Memory B cell (primary cell): Measurements from ENCODE around the gene PGLYRP3.

Experiments
- ATAC-seq: fragments of 150-1000 bp; cut with Tn5 transposase; 2 replicates; pipeline ENCODE4 v1.10.0; 2021; ENCODE audit warnings: low read depth, mild to moderate bottlenecking, moderate library complexity
- DNase-seq, 2 donors: peaks; one replicate each; pipeline ENCODE4 v3.0.0; 2022; ENCODE audit warnings: low spot score in 2 of 2
- H3K27ac Mint-ChIP-seq: one replicate; pipeline ENCODE4 v1.8.0; 2022; ENCODE audit warnings: mild to moderate bottlenecking, moderate library complexity, mixed read lengths
- H3K27me3 Mint-ChIP-seq: one replicate; pipeline ENCODE4 v1.8.0; 2022; ENCODE audit warnings: mixed read lengths
- H3K36me3 Mint-ChIP-seq: one replicate; pipeline ENCODE4 v1.8.0; 2022; ENCODE audit warnings: mild to moderate bottlenecking, mixed read lengths
- H3K4me1 Mint-ChIP-seq: one replicate; pipeline ENCODE4 v1.8.0; 2022; ENCODE audit warnings: mixed read lengths
- H3K4me3 Mint-ChIP-seq: one replicate; pipeline ENCODE4 v1.8.0; 2022; ENCODE audit warnings: mild to moderate bottlenecking, moderate library complexity, mixed read lengths
- H3K9me3 Mint-ChIP-seq: one replicate; pipeline ENCODE4 v1.8.0; 2022; ENCODE audit warnings: mixed read lengths

The PGLYRP3 gene

GRCh38 chr1:153310526-153310925, 2.2 kb downstream of the PGLYRP3 start:
- ATAC-seq (no peak), DNase-seq (no peak)
- Mint-ChIP-seq H3K36me3 (no peaks in the 10 kb centered on the region), H3K27ac (no peak overlapping the region), H3K9me3 (no peaks in the 10 kb centered on the region), H3K4me1 (no peaks in the 10 kb centered on the region), H3K4me3 (no peak overlapping the region), H3K27me3 (peaks cover 19% of the 10 kb centered on the region)

GRCh38 chr1:153309441-153309840, 3.3 kb downstream of the PGLYRP3 start:
- no peaks in the 10 kb centered on the region for H3K36me3 Mint-ChIP-seq

GRCh38 chr1:153308540-153308939, 4.2 kb downstream of the PGLYRP3 start:
- ATAC-seq, result no peak

More at GRCh38 chr1:153309441-153309840, 3.3 kb downstream of the PGLYRP3 start:
- H3K27ac Mint-ChIP-seq, result no peak overlapping the region
- H3K4me1 Mint-ChIP-seq, result no peaks in the 10 kb centered on the region
- H3K27me3 Mint-ChIP-seq, result peaks cover 22% of the 10 kb centered on the region
- H3K4me3 Mint-ChIP-seq, result no peak overlapping the region
- DNase-seq (no peak), ATAC-seq (no peak)
- H3K9me3 Mint-ChIP-seq, result no peaks in the 10 kb centered on the region

GRCh38 chr1:153307221-153307600, 5.5 kb downstream of the PGLYRP3 start:
- Mint-ChIP-seq H3K4me3 (no peak overlapping the region), H3K27me3 (peaks cover 18% of the 10 kb centered on the region), H3K4me1 (no peaks in the 10 kb centered on the region), H3K36me3 (no peaks in the 10 kb centered on the region), H3K27ac (no peak overlapping the region), H3K9me3 (no peaks in the 10 kb centered on the region)
- ATAC-seq, result no peak
- no peak for DNase-seq

More at GRCh38 chr1:153308540-153308939, 4.2 kb downstream of the PGLYRP3 start:
- Mint-ChIP-seq H3K9me3 (no peaks in the 10 kb centered on the region), H3K36me3 (no peaks in the 10 kb centered on the region), H3K4me1 (no peaks in the 10 kb centered on the region), H3K4me3 (no peak overlapping the region), H3K27ac (no peak overlapping the region), H3K27me3 (peaks cover 23% of the 10 kb centered on the region)
- DNase-seq, result no peak

- H3K27ac Mint-ChIP-seq, result no peak overlapping the region
- DNase-seq (no peak), ATAC-seq (no peak)
- H3K36me3 Mint-ChIP-seq, result no peaks in the 10 kb centered on the region
- H3K4me3 Mint-ChIP-seq, result no peak overlapping the region
- H3K27me3 Mint-ChIP-seq, result peaks cover 18% of the 10 kb centered on the region
- no peaks in the 10 kb centered on the region for H3K4me1 Mint-ChIP-seq
- H3K9me3 Mint-ChIP-seq, result no peaks in the 10 kb centered on the region
Observed at GRCh38 chr1:153306303-153307220, 6.2 kb downstream of the PGLYRP3 start.

- Mint-ChIP-seq H3K9me3 (no peaks in the 10 kb centered on the region), H3K36me3 (no peaks in the 10 kb centered on the region), H3K4me1 (no peaks in the 10 kb centered on the region), H3K27me3 (peaks cover 18% of the 10 kb centered on the region), H3K27ac (no peak overlapping the region), H3K4me3 (no peak overlapping the region)
- no peak for ATAC-seq
- DNase-seq, result no peak
Observed at GRCh38 chr1:153305682-153306081, 7.1 kb downstream of the PGLYRP3 start.

GRCh38 chr1:153302308-153302707, 10.4 kb downstream of the PGLYRP3 start:
- DNase-seq, result no peak
- Mint-ChIP-seq H3K9me3 (no peaks in the 10 kb centered on the region), H3K27ac (no peak overlapping the region), H3K4me3 (no peak overlapping the region), H3K27me3 (peaks cover 8% of the 10 kb centered on the region), H3K4me1 (peaks cover 3% of the 10 kb centered on the region), H3K36me3 (peaks cover under 1% of the 10 kb centered on the region)
- ATAC-seq, result no peak

GRCh38 chr1:153293851-153294250, 18.9 kb downstream of the PGLYRP3 start:
- ATAC-seq (peak; percentile 54), DNase-seq (no peak)
- peaks cover 36% of the 10 kb centered on the region for H3K4me1 Mint-ChIP-seq
- peak overlapping the region; percentile 32 for H3K4me3 Mint-ChIP-seq
- peaks cover 2% of the 10 kb centered on the region for H3K36me3 Mint-ChIP-seq
- no peaks in the 10 kb centered on the region for H3K9me3 Mint-ChIP-seq
- peaks cover 8% of the 10 kb centered on the region for H3K27me3 Mint-ChIP-seq
- H3K27ac Mint-ChIP-seq, result no peak overlapping the region

GRCh38 chr1:153293480-153293775, 19.3 kb downstream of the PGLYRP3 start:
- no peaks in the 10 kb centered on the region for H3K9me3 Mint-ChIP-seq
- H3K4me1 Mint-ChIP-seq, result peaks cover 36% of the 10 kb centered on the region
- DNase-seq (no peak), ATAC-seq (no peak)
- peaks cover 9% of the 10 kb centered on the region for H3K27me3 Mint-ChIP-seq
- peak overlapping the region; percentile 27 for H3K4me3 Mint-ChIP-seq
- H3K36me3 Mint-ChIP-seq, result peaks cover 2% of the 10 kb centered on the region
- H3K27ac Mint-ChIP-seq, result no peak overlapping the region

- Mint-ChIP-seq H3K4me3 (no peak overlapping the region), H3K27me3 (peaks cover 12% of the 10 kb centered on the region), H3K9me3 (no peaks in the 10 kb centered on the region), H3K4me1 (peaks cover 36% of the 10 kb centered on the region), H3K36me3 (peaks cover 2% of the 10 kb centered on the region), H3K27ac (no peak overlapping the region)
- ATAC-seq (no peak), DNase-seq (no peak)
Observed at GRCh38 chr1:153292740-153293479, 19.8 kb downstream of the PGLYRP3 start.

- no peak overlapping the region for H3K4me3 Mint-ChIP-seq
- peaks cover under 1% of the 10 kb centered on the region for H3K36me3 Mint-ChIP-seq
- ATAC-seq (no peak), DNase-seq (no peak)
- H3K4me1 Mint-ChIP-seq, result peaks cover 32% of the 10 kb centered on the region
- H3K27me3 Mint-ChIP-seq, result peaks cover 12% of the 10 kb centered on the region
- no peak overlapping the region for H3K27ac Mint-ChIP-seq
- no peaks in the 10 kb centered on the region for H3K9me3 Mint-ChIP-seq
Observed at GRCh38 chr1:153292185-153292584, 20.6 kb downstream of the PGLYRP3 start.

GRCh38 chr1:153291514-153291913, 21.2 kb downstream of the PGLYRP3 start:
- H3K9me3 Mint-ChIP-seq, result no peaks in the 10 kb centered on the region
- peaks cover 31% of the 10 kb centered on the region for H3K4me1 Mint-ChIP-seq
- peaks cover 12% of the 10 kb centered on the region for H3K27me3 Mint-ChIP-seq
- no peak overlapping the region for H3K4me3 Mint-ChIP-seq
- no peaks in the 10 kb centered on the region for H3K36me3 Mint-ChIP-seq
- ATAC-seq, result no peak
- H3K27ac Mint-ChIP-seq, result no peak overlapping the region
- DNase-seq, result no peak

GRCh38 chr1:153288634-153289275, 24.0 kb downstream of the PGLYRP3 start:
- H3K36me3 Mint-ChIP-seq, result no peaks in the 10 kb centered on the region
- DNase-seq, result no peak
- no peaks in the 10 kb centered on the region for H3K9me3 Mint-ChIP-seq

GRCh38 chr1:153277852-153278251, 34.9 kb downstream of the PGLYRP3 start:
- H3K4me1 Mint-ChIP-seq, result no peaks in the 10 kb centered on the region
- DNase-seq (peak in 1 of 2 donors; percentile 47), ATAC-seq (peak; percentile 82)
- H3K36me3 Mint-ChIP-seq, result no peaks in the 10 kb centered on the region
- H3K27ac Mint-ChIP-seq, result no peak overlapping the region
- H3K9me3 Mint-ChIP-seq, result no peaks in the 10 kb centered on the region
- H3K4me3 Mint-ChIP-seq, result no peak overlapping the region
- H3K27me3 Mint-ChIP-seq, result peaks cover 11% of the 10 kb centered on the region

More at GRCh38 chr1:153288634-153289275, 24.0 kb downstream of the PGLYRP3 start:
- Mint-ChIP-seq H3K4me1 (peaks cover 18% of the 10 kb centered on the region), H3K27ac (no peak overlapping the region), H3K27me3 (peaks cover 9% of the 10 kb centered on the region), H3K4me3 (no peak overlapping the region)
- ATAC-seq, result peak; percentile 41
